Esophagus squamous epithelium (tissue), 4 donors: Measurements from ENCODE around the gene CNOT4.

Experiments
- POLR2A ChIP-seq, 4 donors: fragments of 450-650 bp; IDR thresholded peaks; one replicate each; pipeline ENCODE4 v1.6.1; 2017; ENCODE audit warnings: antibody characterized with exemption in 4 of 4, mild to moderate bottlenecking in 4 of 4, moderate library complexity in 3 of 4
- TF ChIP-seq, protein P1 (sequence below), 6 experiments: fragments of 450-650 bp in 4 of 6; fragments of 200-600 bp in 2 of 6; sonication (generic) in 2 of 6; IDR thresholded peaks; one replicate each; pipeline ENCODE4 v1.5.1; 2016 to 2019; ENCODE audit warnings: antibody characterized with exemption in 6 of 6, mild to moderate bottlenecking in 4 of 6, moderate library complexity in 4 of 6

GRCh38 chr7:135327458-135327857 lies 182.4 kb downstream of the CNOT4 start:
- TF ChIP-seq, protein P1, sequence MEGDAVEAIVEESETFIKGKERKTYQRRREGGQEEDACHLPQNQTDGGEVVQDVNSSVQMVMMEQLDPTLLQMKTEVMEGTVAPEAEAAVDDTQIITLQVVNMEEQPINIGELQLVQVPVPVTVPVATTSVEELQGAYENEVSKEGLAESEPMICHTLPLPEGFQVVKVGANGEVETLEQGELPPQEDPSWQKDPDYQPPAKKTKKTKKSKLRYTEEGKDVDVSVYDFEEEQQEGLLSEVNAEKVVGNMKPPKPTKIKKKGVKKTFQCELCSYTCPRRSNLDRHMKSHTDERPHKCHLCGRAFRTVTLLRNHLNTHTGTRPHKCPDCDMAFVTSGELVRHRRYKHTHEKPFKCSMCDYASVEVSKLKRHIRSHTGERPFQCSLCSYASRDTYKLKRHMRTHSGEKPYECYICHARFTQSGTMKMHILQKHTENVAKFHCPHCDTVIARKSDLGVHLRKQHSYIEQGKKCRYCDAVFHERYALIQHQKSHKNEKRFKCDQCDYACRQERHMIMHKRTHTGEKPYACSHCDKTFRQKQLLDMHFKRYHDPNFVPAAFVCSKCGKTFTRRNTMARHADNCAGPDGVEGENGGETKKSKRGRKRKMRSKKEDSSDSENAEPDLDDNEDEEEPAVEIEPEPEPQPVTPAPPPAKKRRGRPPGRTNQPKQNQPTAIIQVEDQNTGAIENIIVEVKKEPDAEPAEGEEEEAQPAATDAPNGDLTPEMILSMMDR (IDR thresholded peaks at IDR 0.05), result no peak
- TF ChIP-seq POLR2A (IDR thresholded peaks at IDR 0.05), result no peak
